ENCODE measurements around the gene MYOF.

DNA sequence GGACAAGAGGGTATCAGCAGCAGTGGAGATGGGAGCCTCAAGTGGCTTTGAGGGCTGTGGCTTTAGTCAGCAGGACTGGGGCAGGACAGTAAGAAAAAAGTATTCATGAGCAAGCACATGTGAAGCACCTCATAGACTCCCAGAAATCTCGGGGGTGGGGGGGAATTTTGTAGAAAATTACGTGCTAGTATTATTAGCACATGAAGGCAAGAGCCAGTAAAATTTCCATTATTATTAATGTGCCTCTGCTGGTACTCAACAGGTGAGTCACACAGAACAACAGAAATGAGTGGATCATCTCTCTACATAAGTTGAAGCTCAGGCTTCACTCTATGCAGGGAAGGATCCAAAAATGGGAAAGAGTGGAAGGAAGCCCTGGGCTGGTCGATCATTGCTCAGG lies 114.5 kb downstream of the MYOF start:
- no peak for TF ChIP-seq CTCF (IDR thresholded peaks at IDR 0.05)
- no peak for TF ChIP-seq POLR2A (IDR thresholded peaks at IDR 0.05)
